WTC11 (cell line): ENCODE data around the gene CXorf65. TPM values are rescaled to one million over a fixed set of nuclear protein-coding genes. Genes with fewer than 3 reads are reported as not detected.

Experiments used
- ATAC-seq: fragments of 200-7000 bp; cut with Tn5 transposase; 2 replicates; pipeline ENCODE4 v1.10.0; 2021; ENCODE audit warnings: mild to moderate bottlenecking, moderate library complexity
- CTCF ChIA-PET: fragments of 300-600 bp; sonication (Branson Sonifier 250); formaldehyde crosslinking; loops from one replicate; lab custom pipeline; 2021; ENCODE audit warnings: antibody characterized with exemption; lab: Charles Lee
- POLR2A ChIA-PET: fragments of 350-600 bp; sonication (Branson Sonifier 250); formaldehyde crosslinking; loops from one replicate; lab custom pipeline; 2021; ENCODE audit warnings: antibody characterized with exemption; lab: Charles Lee
- DNase-seq: peaks from one replicate; pipeline ENCODE4 v3.0.0; 2021; ENCODE audit warnings: low spot score
- H3K27ac Mint-ChIP-seq: 2 replicates; pipeline ENCODE4 v1.8.0; 2021; ENCODE audit warnings: mixed read lengths
- H3K27me3 Mint-ChIP-seq: 2 replicates; pipeline ENCODE4 v1.8.0; 2021; ENCODE audit warnings: low read depth, mild to moderate bottlenecking, moderate library complexity, mixed read lengths
- H3K36me3 Mint-ChIP-seq: 2 replicates; pipeline ENCODE4 v1.8.0; 2021; ENCODE audit warnings: mixed read lengths
- H3K4me1 Mint-ChIP-seq: 2 replicates; pipeline ENCODE4 v1.8.0; 2022; ENCODE audit warnings: mixed read lengths
- H3K4me3 Mint-ChIP-seq: 2 replicates; pipeline ENCODE4 v1.8.0; 2021; ENCODE audit warnings: mild to moderate bottlenecking, moderate library complexity, mixed read lengths
- H3K9me3 Mint-ChIP-seq: 2 replicates; pipeline ENCODE4 v1.8.0; 2021; ENCODE audit warnings: mixed read lengths
- ESRRA ChIP-seq: sonication (generic); formaldehyde crosslinking; IDR thresholded peaks from 2 replicates; pipeline ENCODE4 v1.8.1; 2022; ENCODE audit warnings: mild to moderate bottlenecking, missing genetic modification reagents, borderline replicate concordance
- FOXJ3 ChIP-seq: sonication (generic); formaldehyde crosslinking; IDR thresholded peaks from 2 replicates; pipeline ENCODE4 v1.9.0; 2021; ENCODE audit warnings: missing genetic modification reagents, mild to moderate bottlenecking, borderline replicate concordance
- FOXK1 ChIP-seq: sonication (generic); formaldehyde crosslinking; IDR thresholded peaks from 2 replicates; pipeline ENCODE4 v1.8.0; 2022; ENCODE audit warnings: mild to moderate bottlenecking, moderate library complexity, missing genetic modification reagents
- IRF2 ChIP-seq: sonication (generic); formaldehyde crosslinking; IDR thresholded peaks from 2 replicates; pipeline ENCODE4 v1.8.0; 2022; ENCODE audit warnings: low read depth, missing genetic modification reagents, borderline replicate concordance
- JAZF1 ChIP-seq: fragments of 250-450 bp; sonication (Bioruptor Pico); IDR thresholded peaks from 2 replicates; pipeline ENCODE4 v1.9.0; 2021; ENCODE audit warnings: moderate library complexity, mild to moderate bottlenecking, inconsistent platforms
- JUN ChIP-seq: sonication (generic); formaldehyde crosslinking; IDR thresholded peaks from 2 replicates; pipeline ENCODE4 v1.8.0; 2023; ENCODE audit warnings: mild to moderate bottlenecking, missing genetic modification reagents
- KAT7 ChIP-seq: sonication (generic); formaldehyde crosslinking; IDR thresholded peaks from 2 replicates; pipeline ENCODE4 v1.8.1; 2023; ENCODE audit warnings: missing genetic modification reagents, mild to moderate bottlenecking, borderline replicate concordance
- MXD4 ChIP-seq: fragments of 250-450 bp; sonication (Bioruptor Pico); IDR thresholded peaks from 2 replicates; pipeline ENCODE4 v1.8.0; 2021; ENCODE audit warnings: mild to moderate bottlenecking, moderate library complexity, borderline replicate concordance
- MYBL2 ChIP-seq: sonication (generic); formaldehyde crosslinking; IDR thresholded peaks from 2 replicates; pipeline ENCODE4 v1.8.1; 2023; ENCODE audit warnings: mild to moderate bottlenecking, moderate library complexity, missing genetic modification reagents
- NFATC4 ChIP-seq: fragments of 250-450 bp; sonication (Bioruptor Pico); IDR thresholded peaks from 2 replicates; pipeline ENCODE4 v1.9.0; 2021; ENCODE audit warnings: mild to moderate bottlenecking
- PRRX2 ChIP-seq: fragments of 250-450 bp; sonication (Bioruptor Pico); IDR thresholded peaks from 2 replicates; pipeline ENCODE4 v1.8.0; 2021; ENCODE audit warnings: mild to moderate bottlenecking
- SMAD4 ChIP-seq: sonication (generic); formaldehyde crosslinking; IDR thresholded peaks from 2 replicates; pipeline ENCODE4 v1.8.0; 2022; ENCODE audit warnings: mild to moderate bottlenecking, missing genetic modification reagents
- TEAD4 ChIP-seq: sonication (generic); formaldehyde crosslinking; IDR thresholded peaks from 2 replicates; pipeline ENCODE4 v1.8.0; 2022; ENCODE audit warnings: mild to moderate bottlenecking, missing genetic modification reagents
- ZNF263 ChIP-seq: sonication (generic); formaldehyde crosslinking; IDR thresholded peaks from 2 replicates; pipeline ENCODE4 v1.8.1; 2022; ENCODE audit warnings: low read depth, mild to moderate bottlenecking, moderate library complexity, missing genetic modification reagents
- ZNF317 ChIP-seq: sonication (generic); formaldehyde crosslinking; IDR thresholded peaks from 2 replicates; pipeline ENCODE4 v1.8.1; 2023; ENCODE audit warnings: low read depth, mild to moderate bottlenecking, moderate library complexity, missing genetic modification reagents, borderline replicate concordance
- total RNA-seq: library from RNA; stranded (reverse); gene quantifications from 3 replicates; pipeline ENCODE4 v1.2.3, GENCODE V29; 2021
- TF ChIP-seq, protein P1 (sequence below): fragments of 250-450 bp; sonication (Bioruptor Pico); IDR thresholded peaks from 2 replicates; pipeline ENCODE4 v1.9.0; 2021; ENCODE audit warnings: moderate library complexity, mild to moderate bottlenecking, inconsistent platforms, borderline replicate concordance
- TF ChIP-seq, protein P2 (sequence below): sonication (generic); formaldehyde crosslinking; IDR thresholded peaks from 2 replicates; pipeline ENCODE4 v1.8.1; 2023; ENCODE audit warnings: mild to moderate bottlenecking, missing genetic modification reagents
- TF ChIP-seq, protein P3 (sequence below): sonication (generic); formaldehyde crosslinking; IDR thresholded peaks from 2 replicates; pipeline ENCODE4 v1.8.1; 2023; ENCODE audit warnings: mild to moderate bottlenecking, moderate library complexity, missing genetic modification reagents
- TF ChIP-seq, protein P4 (sequence below): sonication (generic); formaldehyde crosslinking; IDR thresholded peaks from 2 replicates; pipeline ENCODE4 v1.8.1; 2022; ENCODE audit warnings: missing genetic modification reagents, borderline replicate concordance

Gene CXorf65
- total RNA-seq, 1 experiment from 2014 or later: not detected

DNA sequence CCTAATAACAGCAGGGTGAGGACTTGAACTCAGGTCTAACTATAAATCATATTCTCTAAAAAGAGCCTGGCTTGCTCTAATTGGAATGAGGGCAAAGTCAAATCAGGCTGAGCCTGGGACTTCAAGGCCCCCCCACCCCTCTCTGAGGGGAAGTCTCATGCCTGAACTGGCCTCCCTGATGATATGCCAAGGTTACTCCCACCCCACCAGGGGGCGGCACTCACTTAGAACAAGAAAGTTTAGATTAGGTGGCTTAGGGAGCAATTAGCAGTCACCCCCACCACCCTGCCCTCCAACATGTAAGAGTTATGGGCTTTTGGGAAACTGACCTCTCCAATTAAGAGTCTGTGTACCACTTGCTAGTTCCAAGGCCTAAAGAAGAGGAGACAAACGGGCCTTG is 8.2 kb downstream of the CXorf65 start:
- POLR2A ChIA-PET: no interaction called here
- Mint-ChIP-seq H3K36me3 (0 out of 2 replicates have a peak, but pooled peaks cover 3% of the 10 kb centered on the region), H3K27ac (peak overlapping the region; percentile 96), H3K9me3 (no peaks in the 10 kb centered on the region), H3K27me3 (no peaks in the 10 kb centered on the region; the same call in 1 of the 2 replicates), H3K4me3 (peak overlapping the region; percentile 69), H3K4me1 (peaks cover 49% of the 10 kb centered on the region)
- TF ChIP-seq TEAD4 (CRISPR knock-in tag) (no peak), MXD4 (CRISPR knock-in tag) (no peak), JUN (CRISPR knock-in tag) (no peak)
- CTCF ChIA-PET: no interaction called here
- no peak for ATAC-seq
- DNase-seq: peak; percentile 41

DNA sequence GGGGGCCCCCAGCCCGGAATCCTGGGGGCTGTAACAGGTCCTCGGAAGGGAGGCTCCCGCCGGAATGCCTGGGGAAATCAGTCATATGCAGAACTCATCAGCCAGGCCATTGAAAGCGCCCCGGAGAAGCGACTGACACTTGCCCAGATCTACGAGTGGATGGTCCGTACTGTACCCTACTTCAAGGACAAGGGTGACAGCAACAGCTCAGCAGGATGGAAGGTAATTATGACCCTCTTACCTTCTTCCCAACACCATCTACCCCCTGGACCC is 9.8 kb downstream of the CXorf65 start:
- DNase-seq: no peak
- CTCF ChIA-PET: no interaction called here
- TF ChIP-seq ZNF317 (CRISPR knock-in tag) (no peak), PRRX2 (CRISPR knock-in tag) (no peak), KAT7 (CRISPR knock-in tag) (no peak)
- TF ChIP-seq, protein P1, sequence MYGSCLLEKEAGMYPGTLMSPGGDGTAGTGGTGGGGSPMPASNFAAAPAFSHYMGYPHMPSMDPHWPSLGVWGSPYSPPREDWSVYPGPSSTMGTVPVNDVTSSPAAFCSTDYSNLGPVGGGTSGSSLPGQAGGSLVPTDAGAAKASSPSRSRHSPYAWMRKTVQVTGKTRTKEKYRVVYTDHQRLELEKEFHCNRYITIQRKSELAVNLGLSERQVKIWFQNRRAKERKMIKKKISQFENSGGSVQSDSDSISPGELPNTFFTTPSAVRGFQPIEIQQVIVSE: no peak
- H3K4me3 Mint-ChIP-seq: peak overlapping the region; percentile 99
- H3K4me1 Mint-ChIP-seq: peaks cover 43% of the 10 kb centered on the region
- POLR2A ChIA-PET: interaction anchor here (0.9 kb wide), 1 partner anchor 29 kb away, joined by 11 read pairs; the partner anchor contains the start of gene SNX12
- no peak for ATAC-seq
- no peaks in the 10 kb centered on the region for H3K9me3 Mint-ChIP-seq
- 0 out of 2 replicates have a peak, but pooled peaks cover 3% of the 10 kb centered on the region for H3K36me3 Mint-ChIP-seq
- no peak overlapping the region for H3K27ac Mint-ChIP-seq
- H3K27me3 Mint-ChIP-seq: no peaks in the 10 kb centered on the region; the same call in 1 of the 2 replicates

DNA sequence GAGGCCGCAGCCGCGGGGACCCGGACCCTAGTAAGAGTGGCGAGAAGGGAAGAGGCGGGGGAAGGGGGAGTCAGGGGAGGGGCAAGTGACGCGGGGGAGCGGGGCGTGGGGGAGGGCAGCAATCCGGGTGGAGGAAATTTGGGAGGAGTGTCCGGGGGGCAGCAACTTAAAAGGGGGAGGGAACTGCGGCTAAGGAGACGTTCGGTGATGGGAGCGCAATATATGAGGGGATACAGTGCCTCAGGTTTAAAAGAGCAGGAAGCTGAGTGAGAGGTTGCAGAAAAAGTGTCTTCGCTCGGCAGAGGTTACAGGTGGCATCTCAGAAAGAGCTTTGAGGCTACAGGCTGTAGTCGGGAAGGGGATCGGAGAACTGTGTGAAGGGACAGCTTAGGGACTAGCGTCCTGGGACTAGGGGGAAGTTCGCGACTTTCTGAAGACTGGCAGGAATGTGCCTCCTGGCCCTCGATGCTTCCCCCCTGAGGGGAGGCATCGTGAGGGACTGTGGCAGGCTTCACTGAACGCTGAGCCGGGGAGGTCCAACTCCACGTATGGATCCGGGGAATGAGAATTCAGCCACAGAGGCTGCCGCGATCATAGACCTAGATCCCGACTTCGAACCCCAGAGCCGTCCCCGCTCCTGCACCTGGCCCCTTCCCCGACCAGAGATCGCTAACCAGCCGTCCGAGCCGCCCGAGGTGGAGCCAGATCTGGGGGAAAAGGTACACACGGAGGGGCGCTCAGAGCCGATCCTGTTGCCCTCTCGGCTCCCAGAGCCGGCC is 10.4 kb downstream of the CXorf65 start:
- peak; percentile 24 for DNase-seq
- peak; percentile 24 for ATAC-seq
- peak overlapping the region; percentile 99 for H3K4me3 Mint-ChIP-seq
- POLR2A ChIA-PET: interaction anchor here (0.9 kb wide), 1 partner anchor 28 kb away, joined by 11 read pairs; the partner anchor contains the start of gene SNX12
- TF ChIP-seq NFATC4 (CRISPR knock-in tag) (no peak), MYBL2 (CRISPR knock-in tag) (no peak), JUN (CRISPR knock-in tag) (no peak), FOXJ3 (no peak), ESRRA (CRISPR knock-in tag) (no peak), IRF2 (CRISPR knock-in tag) (no peak), SMAD4 (CRISPR knock-in tag) (no peak)
- TF ChIP-seq, protein P2, sequence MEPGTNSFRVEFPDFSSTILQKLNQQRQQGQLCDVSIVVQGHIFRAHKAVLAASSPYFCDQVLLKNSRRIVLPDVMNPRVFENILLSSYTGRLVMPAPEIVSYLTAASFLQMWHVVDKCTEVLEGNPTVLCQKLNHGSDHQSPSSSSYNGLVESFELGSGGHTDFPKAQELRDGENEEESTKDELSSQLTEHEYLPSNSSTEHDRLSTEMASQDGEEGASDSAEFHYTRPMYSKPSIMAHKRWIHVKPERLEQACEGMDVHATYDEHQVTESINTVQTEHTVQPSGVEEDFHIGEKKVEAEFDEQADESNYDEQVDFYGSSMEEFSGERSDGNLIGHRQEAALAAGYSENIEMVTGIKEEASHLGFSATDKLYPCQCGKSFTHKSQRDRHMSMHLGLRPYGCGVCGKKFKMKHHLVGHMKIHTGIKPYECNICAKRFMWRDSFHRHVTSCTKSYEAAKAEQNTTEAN (CRISPR knock-in tag): no peak
- TF ChIP-seq, protein P3, sequence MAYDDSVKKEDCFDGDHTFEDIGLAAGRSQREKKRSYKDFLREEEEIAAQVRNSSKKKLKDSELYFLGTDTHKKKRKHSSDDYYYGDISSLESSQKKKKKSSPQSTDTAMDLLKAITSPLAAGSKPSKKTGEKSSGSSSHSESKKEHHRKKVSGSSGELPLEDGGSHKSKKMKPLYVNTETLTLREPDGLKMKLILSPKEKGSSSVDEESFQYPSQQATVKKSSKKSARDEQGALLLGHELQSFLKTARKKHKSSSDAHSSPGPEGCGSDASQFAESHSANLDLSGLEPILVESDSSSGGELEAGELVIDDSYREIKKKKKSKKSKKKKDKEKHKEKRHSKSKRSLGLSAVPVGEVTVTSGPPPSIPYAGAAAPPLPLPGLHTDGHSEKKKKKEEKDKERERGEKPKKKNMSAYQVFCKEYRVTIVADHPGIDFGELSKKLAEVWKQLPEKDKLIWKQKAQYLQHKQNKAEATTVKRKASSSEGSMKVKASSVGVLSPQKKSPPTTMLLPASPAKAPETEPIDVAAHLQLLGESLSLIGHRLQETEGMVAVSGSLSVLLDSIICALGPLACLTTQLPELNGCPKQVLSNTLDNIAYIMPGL (CRISPR knock-in tag): no peak
- TF ChIP-seq, all 79 proteins: peak for 0
- H3K27ac Mint-ChIP-seq: peak overlapping the region; percentile 99
- H3K9me3 Mint-ChIP-seq: no peaks in the 10 kb centered on the region
- CTCF ChIA-PET: no interaction called here
- peaks cover 43% of the 10 kb centered on the region for H3K4me1 Mint-ChIP-seq
- no peaks in the 10 kb centered on the region; the same call in 1 of the 2 replicates for H3K27me3 Mint-ChIP-seq
- no peaks in the 10 kb centered on the region for H3K36me3 Mint-ChIP-seq

DNA sequence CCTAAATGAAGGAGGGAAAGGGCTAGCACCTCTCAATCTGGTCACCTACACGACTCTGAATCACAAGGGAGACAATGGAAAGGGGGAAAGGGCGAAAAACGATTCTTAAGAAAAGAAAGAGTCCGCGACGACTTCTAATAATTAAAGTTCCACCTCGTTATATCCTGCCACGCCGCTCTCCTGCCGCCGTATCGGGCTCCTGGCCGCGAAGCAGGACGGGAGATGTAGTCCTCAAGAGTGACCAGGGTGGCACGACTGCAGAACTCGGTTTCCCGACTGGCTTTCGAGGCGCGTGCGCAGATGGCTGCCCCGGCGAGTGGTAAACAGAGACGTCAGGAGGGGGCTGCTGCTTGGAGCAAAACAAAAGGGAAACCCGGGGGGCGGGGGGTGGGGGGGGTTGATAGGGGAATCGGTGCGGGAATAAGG is 11.0 kb downstream of the CXorf65 start, which contains the start of gene FOXO4:
TSS of gene FOXO4 (plus strand) at position 297 of the 426 bp plus-strand sequence. CDS start 678 bp downstream, outside the sequence.
- DNase-seq: peak; percentile 90
- ChIA-PET POLR2A (interaction anchor here (0.9 kb wide), 1 partner anchor 28 kb away, joined by 11 read pairs; the partner anchor contains the start of gene SNX12), CTCF (no interaction called here)
- H3K4me3 Mint-ChIP-seq: peak within 1 kb of the TSS; percentile 99
- no peaks in the 10 kb centered on the region; the same call in 1 of the 2 replicates for H3K27me3 Mint-ChIP-seq
- peak; percentile 67 for ATAC-seq
- H3K9me3 Mint-ChIP-seq: no peaks in the 10 kb centered on the region
- peak within 1 kb of the TSS; percentile 99 for H3K27ac Mint-ChIP-seq
- peaks cover 38% of the 10 kb centered on the region for H3K4me1 Mint-ChIP-seq
- H3K36me3 Mint-ChIP-seq: no peaks in the 10 kb centered on the region
- TF ChIP-seq ESRRA (CRISPR knock-in tag) (no peak), FOXK1 (CRISPR knock-in tag) (peak; percentile 77), JAZF1 (no peak), ZNF263 (no peak)
- TF ChIP-seq, protein P4, sequence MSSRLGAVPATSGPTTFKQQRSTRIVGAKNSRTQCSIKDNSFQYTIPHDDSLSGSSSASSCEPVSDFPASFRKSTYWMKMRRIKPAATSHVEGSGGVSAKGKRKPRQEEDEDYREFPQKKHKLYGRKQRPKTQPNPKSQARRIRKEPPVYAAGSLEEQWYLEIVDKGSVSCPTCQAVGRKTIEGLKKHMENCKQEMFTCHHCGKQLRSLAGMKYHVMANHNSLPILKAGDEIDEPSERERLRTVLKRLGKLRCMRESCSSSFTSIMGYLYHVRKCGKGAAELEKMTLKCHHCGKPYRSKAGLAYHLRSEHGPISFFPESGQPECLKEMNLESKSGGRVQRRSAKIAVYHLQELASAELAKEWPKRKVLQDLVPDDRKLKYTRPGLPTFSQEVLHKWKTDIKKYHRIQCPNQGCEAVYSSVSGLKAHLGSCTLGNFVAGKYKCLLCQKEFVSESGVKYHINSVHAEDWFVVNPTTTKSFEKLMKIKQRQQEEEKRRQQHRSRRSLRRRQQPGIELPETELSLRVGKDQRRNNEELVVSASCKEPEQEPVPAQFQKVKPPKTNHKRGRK: no peak
- TF ChIP-seq, all 79 proteins: peak for 1
